CD4-positive, alpha-beta T cell treated with Interleukin-6 for 4 hours (primary cell): ENCODE data around the gene ZNF428.
"Not testable (repeated sequence)": the region's sequence is repeated elsewhere in the genome, so short reads cannot be mapped to it uniquely, and the experiment has no call there.

Source experiments
- DNase-seq: peaks from one replicate; pipeline ENCODE4 v3.0.0-alpha.2; 2020; ENCODE audit warnings: mixed read lengths

Gene ZNF428

DNA sequence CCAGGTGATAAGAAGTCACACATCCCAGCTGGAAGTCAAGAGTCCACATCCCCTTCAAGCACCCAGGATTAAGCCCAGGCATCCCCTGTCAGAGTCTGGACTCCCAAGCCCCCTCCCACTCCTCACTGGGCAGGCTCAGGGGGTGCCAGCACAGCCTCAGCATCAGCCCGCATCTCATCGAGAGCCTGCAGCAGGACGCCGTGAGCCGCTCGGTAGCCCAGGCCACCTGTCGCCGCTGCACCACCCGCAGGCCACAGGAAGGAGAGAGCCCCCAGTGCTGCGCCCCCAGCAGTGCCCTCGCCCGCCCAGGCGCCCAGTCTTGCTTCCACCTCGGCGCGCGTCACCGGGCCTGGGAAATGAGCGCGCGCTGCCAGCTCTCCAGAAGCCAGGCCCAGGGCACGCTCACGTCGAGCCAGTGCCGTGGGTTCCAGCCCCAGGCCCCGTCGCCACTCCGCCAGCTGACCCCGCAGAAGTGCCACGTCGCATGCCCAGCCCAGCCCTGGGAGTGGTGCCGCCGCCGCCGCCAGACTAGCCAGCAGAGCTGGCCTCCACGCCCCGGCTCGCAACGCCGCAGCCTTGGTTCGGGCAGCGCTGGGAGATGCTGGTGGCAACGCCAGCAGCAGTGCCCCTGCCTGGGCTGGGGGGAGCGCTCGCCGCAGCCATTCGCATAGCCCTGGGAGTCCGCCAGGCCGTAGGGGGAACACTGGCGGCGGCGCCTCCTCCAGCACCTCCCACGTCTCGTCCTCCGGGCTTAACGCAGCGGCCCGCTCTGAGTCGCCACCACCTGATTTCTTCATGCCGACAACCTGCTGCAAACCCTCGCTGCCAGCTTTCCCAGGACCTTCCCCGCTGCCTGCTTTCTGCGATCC, 27.3 kb downstream of the ZNF428 start:
- DNase-seq = no peak

DNA sequence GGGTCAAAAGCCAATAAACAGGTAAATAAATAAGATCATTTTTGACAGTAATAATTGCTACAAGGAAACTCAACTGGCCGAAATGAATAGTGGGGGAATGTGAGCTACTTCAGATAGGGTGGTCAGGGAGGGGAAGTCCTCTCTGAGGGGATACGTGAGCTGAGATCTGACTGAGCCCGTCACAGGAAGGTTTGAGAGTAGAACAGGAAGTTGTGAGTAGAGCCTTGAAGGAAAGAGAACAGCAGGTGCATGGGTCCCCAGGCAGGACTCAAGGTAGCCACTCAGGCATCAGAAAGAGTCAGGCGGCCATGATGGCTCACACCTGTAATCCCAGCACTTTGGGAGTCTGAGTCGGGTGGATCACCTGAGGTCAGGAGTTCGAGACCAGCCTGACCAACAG, 29.8 kb downstream of the ZNF428 start:
- no peak for DNase-seq

DNA sequence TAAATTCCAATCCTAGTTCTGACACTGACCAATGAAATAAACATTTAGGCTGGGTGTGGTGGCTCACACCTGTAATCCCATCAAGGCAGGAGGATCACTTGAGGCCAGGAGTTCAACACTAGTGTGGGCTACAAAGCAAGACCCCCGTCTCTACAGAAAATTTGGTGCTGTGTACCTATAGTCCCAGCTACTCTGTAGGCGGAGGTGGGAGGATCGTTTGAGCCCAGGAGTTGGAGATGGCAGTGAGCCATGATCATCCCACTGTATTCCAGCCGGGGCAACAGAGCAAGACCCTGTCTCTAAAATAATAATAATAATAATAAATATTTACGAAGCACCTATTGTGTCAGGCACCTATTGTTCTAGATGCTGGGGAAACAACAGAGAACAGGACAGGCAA, 30.2 kb downstream of the ZNF428 start:
- no peak for DNase-seq

DNA sequence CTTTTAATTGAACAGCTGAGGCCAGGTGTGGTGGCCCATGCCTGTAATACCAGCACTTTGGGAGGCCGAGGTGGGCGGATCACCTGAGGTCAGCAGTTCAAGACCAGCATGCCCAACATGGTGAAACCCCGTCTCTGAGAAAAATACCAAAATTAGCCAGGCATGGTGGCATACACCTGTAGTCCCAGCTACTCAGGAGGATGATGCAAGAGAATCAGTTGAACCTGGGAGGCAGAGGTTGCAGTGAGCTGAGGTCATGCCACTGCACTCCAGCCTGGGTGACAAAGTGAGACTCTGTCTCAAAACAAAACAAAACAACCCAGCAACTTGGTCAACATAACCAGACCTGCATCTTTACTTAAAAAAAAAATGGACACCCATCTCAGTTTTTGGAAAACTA, 32.4 kb downstream of the ZNF428 start:
- DNase-seq = not testable (repeated sequence)

DNA sequence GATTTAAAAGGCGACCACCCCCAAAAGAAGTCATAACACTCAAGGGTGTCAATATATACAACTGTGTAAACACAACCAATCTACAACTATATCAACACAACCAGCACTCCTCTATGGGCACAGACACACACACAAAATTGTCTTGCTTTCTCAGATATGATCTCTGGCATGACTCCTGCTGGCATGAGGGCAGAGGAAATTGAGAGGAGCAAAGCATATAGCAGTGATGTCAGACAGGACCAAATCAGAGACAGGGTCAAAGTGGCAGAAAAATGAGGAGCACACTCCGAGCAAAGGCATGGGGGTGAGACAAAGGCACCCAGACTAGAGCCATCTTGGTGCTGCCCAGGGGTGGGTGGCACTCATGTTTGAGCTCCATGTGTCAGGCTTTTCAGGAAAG, 33.1 kb downstream of the ZNF428 start:
- no peak for DNase-seq

DNA sequence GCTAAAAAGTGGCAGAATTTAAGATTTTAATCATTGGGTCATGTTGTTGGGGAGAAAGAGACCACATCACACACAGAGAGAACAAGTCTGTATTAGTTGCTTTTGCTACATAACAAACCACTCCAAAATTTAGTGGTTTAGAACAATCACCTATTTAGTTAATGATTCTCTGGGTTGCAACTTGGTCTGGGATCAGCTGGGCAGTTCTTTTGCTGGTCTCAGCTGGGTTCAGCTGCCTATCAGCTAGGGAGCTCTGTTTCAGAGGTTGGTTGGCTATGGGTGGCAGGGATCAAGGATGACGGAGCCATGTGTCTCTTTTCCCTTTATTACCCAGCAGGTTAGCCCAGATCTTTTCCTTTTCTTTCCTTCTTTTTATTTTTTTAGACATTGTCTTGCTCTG, 34.9 kb downstream of the ZNF428 start:
- no peak for DNase-seq

DNA sequence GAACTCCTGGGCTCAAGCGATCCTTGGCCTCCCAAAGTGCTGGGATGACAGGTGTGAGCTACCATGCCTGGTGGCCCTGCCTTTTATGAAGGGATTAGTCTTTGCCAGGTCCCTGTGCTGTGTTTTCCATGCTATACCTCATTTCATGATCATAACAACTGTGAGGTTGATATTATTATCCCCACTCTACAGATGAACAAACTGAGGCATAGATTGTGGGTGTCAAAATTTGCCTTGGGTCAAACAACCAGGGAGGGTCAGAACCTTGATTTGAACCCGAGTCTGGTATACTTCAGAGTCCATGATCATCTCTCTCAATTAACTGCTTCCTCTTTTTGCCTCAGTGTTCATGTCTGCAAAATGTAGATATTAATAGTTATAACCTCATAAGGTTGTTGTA, 36.9 kb downstream of the ZNF428 start:
- DNase-seq = no peak

DNA sequence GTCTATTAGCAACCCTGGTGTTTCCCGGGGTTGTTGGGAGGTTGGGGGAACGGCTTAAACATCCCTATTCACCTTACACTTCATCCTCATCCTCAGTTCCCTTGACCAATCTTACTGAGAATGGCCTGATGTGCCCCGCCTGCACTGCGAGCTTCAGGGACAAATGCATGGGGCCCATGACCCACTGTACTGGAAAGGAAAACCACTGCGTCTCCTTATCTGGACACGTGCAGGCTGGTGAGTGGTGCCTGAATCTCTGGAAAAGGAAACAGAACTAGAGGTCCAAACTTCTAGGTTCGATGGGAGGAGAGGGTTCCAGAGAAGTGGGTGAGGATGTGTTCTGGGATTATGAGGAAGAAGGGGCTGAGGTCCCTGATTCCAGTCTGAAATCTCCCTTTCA, 38.0 kb downstream of the ZNF428 start:
- DNase-seq = no peak

DNA sequence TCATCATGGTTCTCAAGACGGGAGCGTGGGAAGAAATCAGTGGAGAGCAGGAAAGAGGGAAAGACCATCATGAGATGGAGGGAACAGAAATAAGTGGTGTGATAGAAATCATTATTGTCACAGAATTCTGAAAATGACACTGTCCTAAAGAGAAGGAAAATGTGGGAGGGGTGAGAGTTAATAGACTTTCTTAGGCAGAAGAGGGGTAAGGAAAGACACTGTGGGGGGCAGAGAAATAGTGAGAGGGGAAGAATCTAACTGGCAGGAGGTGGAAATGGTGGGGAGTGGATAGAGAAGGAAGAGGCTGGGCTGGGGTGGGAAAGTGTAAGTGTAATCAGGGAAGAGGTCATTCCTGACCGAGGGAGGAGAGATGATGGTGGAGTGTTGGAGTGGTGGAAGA, 40.6 kb downstream of the ZNF428 start:
- DNase-seq = no peak

DNA sequence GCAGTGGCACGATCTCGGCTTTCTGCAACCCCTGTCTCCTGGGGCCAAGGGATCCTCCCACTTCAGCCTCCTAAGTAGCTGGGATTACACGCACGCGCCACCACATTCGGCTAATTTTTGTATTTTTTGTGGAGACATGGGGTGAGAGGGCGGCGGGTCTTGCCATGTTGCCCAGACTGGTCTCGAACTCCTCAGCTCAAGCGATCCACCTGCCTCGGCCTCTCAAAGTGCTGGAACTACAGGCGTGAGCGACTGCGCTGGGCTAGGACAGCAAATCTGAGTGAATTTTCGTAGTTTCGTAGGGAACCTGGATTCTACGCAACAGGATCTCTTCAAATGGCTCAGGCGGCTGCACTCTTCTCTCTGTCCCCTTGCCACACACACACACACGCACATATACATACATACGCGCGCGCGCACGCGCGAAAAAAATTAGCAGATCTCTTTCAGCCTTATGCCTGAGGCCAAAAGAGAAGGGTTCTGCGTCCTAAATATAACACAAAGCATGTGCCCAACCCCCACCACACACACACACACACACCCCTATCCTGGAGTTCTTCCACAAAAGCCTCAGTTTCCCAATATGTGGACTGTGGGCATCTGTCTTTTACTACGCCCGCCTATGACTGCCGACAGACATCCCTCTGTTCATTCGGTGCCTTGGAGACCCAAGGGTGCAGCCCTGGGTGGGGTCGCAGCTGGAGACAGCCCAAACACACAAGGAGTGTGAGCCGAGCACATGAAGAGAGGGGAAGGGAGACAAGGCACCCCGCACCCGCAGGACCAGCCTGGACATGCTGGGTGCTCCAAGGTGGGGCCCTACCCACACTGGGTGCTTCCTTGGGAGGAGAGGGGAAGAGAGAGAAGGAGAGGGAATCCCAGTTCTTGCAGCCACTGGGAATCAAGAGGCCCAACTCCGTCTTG, 43.2 kb downstream of the ZNF428 start:
- DNase-seq = no peak

DNA sequence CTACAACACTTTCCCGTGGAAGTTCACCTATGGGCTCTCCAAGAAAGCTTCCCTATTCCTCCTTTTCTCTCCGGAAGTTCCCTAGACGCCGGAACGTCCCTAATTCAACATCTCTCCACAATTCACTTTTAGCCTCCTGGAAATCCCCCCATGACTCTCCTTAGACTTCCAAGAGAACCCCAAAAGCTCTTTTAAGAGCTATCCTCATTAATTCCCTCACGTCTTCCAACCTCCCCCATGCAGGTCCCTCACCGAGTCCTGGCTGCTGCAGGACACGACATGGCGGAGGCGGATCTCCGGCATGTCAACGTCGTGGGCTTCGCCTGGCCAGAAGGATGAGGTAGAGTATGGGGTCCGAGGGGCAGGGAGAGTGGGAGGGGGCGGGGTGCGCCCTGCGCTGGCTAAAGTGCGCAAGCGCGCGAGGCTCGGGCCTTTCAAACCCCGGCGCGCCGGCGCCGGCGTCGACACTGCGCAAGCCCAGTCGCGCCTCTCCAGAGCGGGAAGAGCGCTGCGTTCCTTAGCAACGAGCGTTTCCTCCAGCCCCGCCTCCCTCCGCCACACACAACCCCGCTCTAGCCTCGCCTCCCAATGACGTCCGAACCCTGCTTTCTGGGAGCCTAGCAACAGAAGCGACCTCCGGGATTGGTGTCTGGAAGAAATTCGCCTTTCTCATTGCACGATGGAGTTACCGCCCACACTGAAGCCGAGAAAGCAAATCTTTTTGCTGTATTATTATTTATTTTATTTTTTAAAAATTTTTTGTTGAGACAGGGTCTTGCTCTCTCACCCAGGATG, 44.1 kb downstream of the ZNF428 start, which contains the start of the genes PINLYP and XRCC1:
Gene PINLYP, plus strand, starts transcription at position 646 of the 795 bp plus-strand sequence. CDS start 1,391 bp downstream, outside the sequence.
Gene XRCC1, minus strand, starts transcription at position 372 of the 795 bp plus-strand sequence. Its CDS starts 69 bp downstream, at position 303.
- peak; percentile 97 for DNase-seq

DNA sequence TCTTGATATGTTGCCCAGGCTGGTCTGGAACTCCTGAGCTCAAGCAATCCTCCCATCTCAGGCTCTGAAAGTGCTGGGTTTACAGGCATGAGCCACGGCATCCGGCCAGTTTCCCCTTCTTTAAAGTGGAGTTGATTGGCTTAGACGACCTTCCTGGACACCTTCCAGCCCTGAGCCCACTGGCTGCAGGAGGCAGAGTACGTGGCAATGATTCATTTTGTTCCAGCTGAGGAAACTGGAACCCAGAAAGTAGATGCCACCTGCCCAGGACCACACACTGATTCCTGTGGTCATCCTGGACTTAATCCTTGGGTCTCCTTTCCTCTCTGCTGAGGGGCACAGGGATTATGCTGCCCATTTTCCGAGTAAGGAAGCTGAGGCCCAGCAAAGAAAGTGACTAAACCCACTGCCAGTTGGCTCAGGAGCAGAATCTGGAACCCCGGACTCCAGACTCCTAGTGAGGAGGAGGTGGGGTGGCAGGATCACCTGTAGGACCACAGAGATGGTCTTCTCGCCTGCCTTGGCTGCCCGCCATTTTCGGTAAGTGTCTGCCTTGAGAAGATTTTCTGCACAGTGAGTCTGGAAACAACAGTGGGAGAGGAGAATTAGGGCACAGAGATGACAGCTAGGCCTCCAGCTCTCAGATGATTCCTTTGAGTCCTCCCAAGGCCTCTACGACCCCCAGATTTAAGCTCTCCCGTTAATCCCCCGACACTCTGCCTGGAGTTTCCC, 44.8 kb downstream of the ZNF428 start:
- no peak for DNase-seq

DNA sequence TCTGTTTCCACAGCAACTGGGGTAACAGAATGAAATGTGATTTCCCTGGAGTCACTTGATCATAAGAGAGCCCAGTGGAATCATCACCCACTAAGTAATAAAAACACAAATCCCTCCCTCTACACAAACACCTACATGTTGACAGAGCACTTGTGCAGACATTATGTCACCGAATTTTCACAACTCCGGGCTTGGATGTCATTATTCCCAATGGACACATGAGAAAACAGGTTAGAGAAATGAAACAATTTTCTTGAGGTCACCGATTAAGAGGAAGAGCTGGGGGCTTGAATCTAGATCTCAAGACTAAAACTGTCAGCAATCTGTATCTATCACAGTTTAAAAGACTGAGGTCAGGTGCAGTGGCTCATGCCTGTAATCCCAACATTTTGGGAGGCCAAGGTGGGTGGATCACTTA, 47.2 kb downstream of the ZNF428 start:
- DNase-seq = no peak

DNA sequence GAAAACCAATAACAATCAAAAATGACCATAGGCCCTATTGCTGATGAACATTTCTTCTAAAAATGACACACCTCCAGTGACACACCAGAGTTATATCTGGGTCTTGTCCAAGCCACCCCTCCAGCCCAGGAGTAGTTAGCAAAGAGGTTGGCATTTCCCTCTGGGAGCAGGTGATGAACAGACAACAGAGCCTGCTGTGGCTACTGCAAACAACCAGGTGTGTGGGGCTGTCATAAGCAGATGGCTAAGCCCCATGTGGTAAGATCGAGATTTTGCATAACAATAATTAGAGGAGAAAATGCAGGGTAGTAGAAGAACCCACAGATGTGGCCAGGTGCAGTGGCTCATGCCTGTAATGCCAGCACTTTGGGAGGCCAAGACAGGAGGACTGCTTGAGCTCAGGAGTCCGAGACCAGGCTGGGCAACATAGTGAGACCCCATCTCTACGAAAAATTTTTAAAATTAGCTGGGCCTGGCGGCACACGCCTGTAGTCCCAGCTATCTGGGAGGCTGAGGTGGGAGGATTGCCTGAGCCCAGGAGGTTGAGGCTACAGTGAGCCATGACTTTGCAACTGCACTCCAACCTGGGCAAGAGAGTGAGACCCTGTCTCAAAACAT, 49.1 kb downstream of the ZNF428 start:
- DNase-seq = no peak

DNA sequence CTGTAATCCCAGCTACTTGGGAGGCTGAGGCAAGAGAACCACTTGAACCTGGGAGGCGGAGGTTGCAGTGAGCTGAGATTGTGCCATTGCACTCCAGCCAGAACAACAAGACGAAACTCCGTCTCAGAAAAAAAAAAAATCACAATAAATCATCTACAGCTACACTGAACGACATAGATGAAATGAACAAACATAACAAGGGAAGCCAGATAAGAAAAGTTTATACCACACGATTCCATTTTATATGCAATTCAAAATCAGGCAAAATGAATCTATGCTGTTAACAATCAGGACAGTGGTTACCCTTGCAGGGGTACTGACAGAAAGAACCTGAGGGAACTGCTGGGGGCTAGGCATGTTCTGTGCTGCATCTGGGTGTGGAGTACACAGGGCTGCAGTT, 49.8 kb downstream of the ZNF428 start:
- DNase-seq = no peak

DNA sequence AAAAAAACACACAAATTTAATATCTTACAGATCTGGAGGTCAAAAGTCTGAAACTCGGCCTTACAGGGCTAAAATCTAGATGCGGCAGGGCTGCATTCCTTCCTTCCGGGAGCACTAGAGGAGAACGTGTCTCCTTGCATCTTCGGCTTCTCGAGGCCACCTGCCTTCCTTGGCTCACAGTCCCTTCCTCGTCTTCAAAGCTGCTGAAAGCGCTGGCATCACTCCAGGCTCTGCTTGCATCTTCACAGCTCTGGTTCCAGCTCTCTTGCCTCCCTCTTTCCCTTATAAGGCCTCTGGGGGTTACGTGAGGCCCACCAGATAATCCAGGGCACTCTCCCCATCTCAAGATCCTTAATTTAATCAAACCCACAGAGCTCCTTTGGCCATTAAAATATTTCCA, 54.6 kb downstream of the ZNF428 start:
- peak; percentile 27 for DNase-seq

DNA sequence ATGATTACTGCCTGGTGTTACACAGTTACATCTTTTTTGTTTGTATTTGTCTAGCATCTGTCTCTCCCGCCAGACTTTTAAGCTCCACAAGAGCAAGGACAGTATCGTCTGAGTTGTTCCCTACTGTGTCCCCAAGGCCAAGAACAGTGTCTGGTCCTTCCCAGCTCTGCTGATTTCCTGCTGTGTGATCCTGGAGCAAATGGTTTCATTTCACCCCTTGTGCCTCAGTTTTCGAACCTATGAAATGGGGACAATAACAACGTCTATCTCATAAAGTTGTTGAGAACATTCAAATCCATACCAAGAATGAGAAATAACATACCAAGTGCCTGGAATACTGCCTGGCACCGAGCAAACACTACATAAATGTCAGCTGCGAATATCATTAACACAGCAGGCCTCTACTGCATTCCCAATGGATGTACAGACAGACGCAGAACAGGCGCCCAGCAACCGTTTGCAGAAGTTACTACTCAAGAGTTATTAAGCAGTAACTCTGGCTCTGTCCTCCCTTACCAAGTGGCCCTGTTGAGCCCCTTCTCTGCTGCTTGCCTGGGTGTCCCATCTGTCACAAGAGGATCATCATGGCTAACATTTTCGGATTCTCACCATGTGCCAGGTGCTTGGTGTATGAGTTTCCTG, 55.5 kb downstream of the ZNF428 start:
- no peak for DNase-seq

DNA sequence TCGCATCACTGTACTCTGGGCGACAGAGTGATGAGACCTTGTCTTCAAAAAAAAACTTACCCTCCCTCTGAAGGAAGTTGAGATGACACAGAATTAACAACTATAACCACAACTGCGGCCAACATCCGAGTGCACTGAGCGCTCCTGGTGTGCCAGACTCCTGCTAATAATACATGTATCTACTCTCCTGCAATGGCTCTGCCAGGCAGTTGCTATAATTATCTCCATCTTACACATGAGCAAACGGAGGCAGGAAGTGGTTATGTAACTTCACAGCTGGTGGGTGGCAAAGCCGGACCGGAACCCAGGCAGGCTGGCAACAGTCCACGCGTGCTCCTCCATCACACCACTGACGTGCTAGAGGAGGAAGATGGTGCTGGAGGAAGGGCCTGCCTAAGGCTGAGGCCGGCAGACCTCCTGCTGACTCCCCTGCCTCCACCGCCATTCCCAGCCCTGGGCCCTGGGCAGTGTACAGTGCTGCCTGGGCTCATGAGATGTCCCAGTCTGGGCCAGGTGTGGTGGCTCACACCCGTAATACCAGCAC, 56.7 kb downstream of the ZNF428 start:
- DNase-seq = peak; percentile 88

DNA sequence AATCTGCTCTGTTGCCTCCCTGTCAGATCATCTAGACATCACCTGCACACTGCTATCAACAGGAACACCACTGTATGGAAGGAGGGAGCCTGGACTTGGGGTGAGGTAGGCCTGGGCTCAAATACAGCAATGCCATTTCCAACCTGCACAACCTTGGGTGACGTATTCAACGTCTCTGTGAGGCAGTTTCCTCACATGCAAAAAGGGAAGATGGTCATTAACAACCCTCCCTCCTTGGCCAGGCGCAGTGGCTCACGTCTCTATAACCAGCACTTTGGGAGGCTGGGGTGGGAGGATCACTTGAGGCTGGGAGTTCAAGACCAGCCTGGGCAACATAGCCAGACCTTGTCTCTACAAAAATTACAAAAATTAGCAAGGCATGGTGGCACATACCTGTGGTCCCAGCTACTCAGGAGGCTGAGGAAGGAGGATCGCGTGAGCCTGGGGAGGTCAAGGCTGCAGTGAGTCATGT, 57.2 kb downstream of the ZNF428 start:
- DNase-seq = peak; percentile 9

DNA sequence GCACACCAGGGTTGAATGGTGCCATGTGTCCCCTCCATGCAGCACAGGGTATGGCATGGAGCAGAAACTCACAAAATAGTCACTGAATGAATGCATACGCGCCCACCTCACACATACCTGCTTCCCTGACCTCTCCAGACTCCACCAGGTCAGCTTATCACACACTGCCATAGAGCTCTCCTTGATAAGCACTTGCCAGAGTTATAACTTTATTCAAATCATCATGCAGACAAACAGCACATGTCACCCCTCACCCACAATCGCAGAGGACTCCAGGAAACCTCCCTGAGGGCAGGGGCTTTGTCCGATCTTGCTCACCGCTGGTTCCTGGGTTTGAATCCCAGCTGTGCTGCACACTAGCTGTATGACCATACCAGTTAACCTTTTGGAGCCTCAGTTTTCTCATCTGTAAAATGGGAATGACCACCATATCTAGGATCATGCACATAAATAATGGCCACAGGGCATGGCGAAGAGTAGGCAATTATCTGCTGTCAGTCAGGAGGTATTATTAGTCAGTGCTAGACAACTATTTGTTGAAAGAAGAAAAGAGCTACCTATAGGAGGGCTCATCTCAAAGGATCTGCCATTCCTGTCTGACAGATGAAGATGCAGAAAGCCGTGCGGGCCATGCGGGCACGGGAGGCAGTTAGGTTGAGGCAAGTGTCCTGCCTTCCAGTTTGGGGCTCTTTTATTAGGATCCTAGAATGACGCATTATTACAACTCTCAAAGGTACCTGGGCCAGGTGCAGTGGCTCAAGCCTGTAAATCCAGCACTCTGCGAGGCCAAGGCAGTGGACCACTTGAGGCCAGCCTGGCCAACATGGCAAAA, 58.1 kb downstream of the ZNF428 start:
- DNase-seq = no peak
